Hepatocyte (in vitro differentiated cells): ENCODE measurements around the gene ARAF. TPM values are rescaled to one million over a fixed set of nuclear protein-coding genes. Genes with fewer than 3 reads are reported as not detected.

Experiments
- DNase-seq: peaks from one replicate; pipeline ENCODE4 v3.0.0-alpha.2; 2016; ENCODE audit warnings: low spot score
- H2AFZ ChIP-seq: fragments of 200-600 bp; sonication (generic); 2 replicates; pipeline ENCODE4 v1.6.0; 2016; ENCODE audit warnings: antibody characterized with exemption, mild to moderate bottlenecking
- H3K27ac ChIP-seq: fragments of 200-600 bp; sonication (generic); 2 replicates; pipeline ENCODE4 v1.5.1; 2016; ENCODE audit warnings: mild to moderate bottlenecking
- H3K27me3 ChIP-seq: fragments of 200-600 bp; sonication (generic); 2 replicates; pipeline ENCODE4 v1.6.1; 2016
- H3K36me3 ChIP-seq: fragments of 200-600 bp; sonication (generic); replicated peaks from 2 replicates; pipeline ENCODE4 v1.5.1; 2016; ENCODE audit warnings: low read depth; ENCODE audit not compliant: insufficient read depth
- H3K4me1 ChIP-seq: fragments of 200-600 bp; sonication (generic); 2 replicates; pipeline ENCODE4 v1.5.1; 2016; ENCODE audit warnings: mild to moderate bottlenecking, moderate library complexity; ENCODE audit not compliant: insufficient read depth
- H3K4me2 ChIP-seq: fragments of 200-600 bp; sonication (generic); 2 replicates; pipeline ENCODE4 v1.6.0; 2016
- H3K4me3 ChIP-seq: fragments of 200-600 bp; sonication (generic); 2 replicates; pipeline ENCODE4 v1.5.1; 2016; ENCODE audit warnings: mild to moderate bottlenecking
- H3K79me2 ChIP-seq: fragments of 200-600 bp; sonication (generic); 2 replicates; pipeline ENCODE4 v1.6.0; 2017; ENCODE audit warnings: mild to moderate bottlenecking
- H3K9me2 ChIP-seq: fragments of 200-600 bp; sonication (generic); replicated peaks from 2 replicates; pipeline ENCODE4 v1.6.0; 2017; ENCODE audit warnings: mild to moderate bottlenecking; ENCODE audit not compliant: insufficient read depth
- H3K9me3 ChIP-seq: fragments of 200-600 bp; sonication (generic); 2 replicates; pipeline ENCODE4 v1.5.1; 2016; ENCODE audit warnings: low read depth, mild to moderate bottlenecking
- H4K20me1 ChIP-seq: fragments of 200-600 bp; sonication (generic); 2 replicates; pipeline ENCODE4 v1.6.0; 2016; ENCODE audit warnings: mild to moderate bottlenecking; ENCODE audit not compliant: insufficient read depth, poor library complexity, severe bottlenecking
- EZH2 ChIP-seq: fragments of 200-600 bp; sonication (generic); IDR thresholded peaks from 2 replicates; pipeline ENCODE4 v1.6.1; 2016; ENCODE audit warnings: antibody characterized with exemption, mild to moderate bottlenecking, borderline replicate concordance
- EZH2phosphoT487 ChIP-seq: fragments of 200-600 bp; sonication (generic); IDR thresholded peaks from one replicate; pipeline ENCODE4 v1.6.1; 2018; ENCODE audit warnings: antibody characterized with exemption, mild to moderate bottlenecking, low read depth, moderate library complexity; ENCODE audit not compliant: unreplicated experiment, severe bottlenecking
- WGBS: methylation state at CpG from one replicate; pipeline ENCODE4 v1.1.6; 2016; ENCODE audit warnings: low lambda C conversion rate; ENCODE audit errors: missing lambda C conversion rate; 5-methylcytosine and 5-hydroxymethylcytosine counted together
- polyA plus RNA-seq: library from polyadenylated mRNA; unstranded; fragments of >200 nt; fragmentation: Nextera tagmentation; extraction: Ambion mirVana; gene quantifications from 2 replicates; pipeline ENCODE4 v1.2.1, GENCODE V29; 2016
- total RNA-seq: library from RNA; depleted of rRNA; stranded (reverse); fragments of >200 nt; gene quantifications from 2 replicates; pipeline ENCODE4 v1.2.3, GENCODE V29; 2014
- TF ChIP-seq, protein P1 (sequence below): fragments of 200-600 bp; sonication (generic); IDR thresholded peaks from 2 replicates; pipeline ENCODE4 v1.5.1; 2016; ENCODE audit warnings: antibody characterized with exemption, mild to moderate bottlenecking; ENCODE audit not compliant: poor library complexity

ARAF gene
- total and polyA plus RNA-seq, 2 experiments from 2014 or later: 29.8 to 89.6 TPM

DNA sequence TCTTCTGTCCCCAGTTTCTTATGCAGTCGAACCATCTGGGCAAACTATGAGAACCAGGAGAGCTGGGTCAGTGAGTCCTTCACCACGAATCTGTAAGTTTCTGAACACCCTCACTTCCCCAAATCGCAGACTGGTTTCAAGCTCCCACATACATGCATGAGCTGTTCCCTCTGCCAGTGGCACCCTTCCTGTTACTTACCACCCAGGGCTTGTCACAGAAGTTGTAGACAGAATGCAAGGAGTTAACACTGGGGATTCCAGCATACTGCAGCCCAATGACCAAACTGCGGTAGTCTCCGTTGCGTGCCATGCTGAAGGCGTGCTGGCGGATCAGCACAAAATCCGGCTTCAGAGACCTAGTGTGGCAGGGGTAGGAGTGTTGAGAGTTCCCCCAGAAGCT, 44.0 kb downstream of the ARAF start:
- TF ChIP-seq, protein P1, sequence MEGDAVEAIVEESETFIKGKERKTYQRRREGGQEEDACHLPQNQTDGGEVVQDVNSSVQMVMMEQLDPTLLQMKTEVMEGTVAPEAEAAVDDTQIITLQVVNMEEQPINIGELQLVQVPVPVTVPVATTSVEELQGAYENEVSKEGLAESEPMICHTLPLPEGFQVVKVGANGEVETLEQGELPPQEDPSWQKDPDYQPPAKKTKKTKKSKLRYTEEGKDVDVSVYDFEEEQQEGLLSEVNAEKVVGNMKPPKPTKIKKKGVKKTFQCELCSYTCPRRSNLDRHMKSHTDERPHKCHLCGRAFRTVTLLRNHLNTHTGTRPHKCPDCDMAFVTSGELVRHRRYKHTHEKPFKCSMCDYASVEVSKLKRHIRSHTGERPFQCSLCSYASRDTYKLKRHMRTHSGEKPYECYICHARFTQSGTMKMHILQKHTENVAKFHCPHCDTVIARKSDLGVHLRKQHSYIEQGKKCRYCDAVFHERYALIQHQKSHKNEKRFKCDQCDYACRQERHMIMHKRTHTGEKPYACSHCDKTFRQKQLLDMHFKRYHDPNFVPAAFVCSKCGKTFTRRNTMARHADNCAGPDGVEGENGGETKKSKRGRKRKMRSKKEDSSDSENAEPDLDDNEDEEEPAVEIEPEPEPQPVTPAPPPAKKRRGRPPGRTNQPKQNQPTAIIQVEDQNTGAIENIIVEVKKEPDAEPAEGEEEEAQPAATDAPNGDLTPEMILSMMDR: no peak
- TF ChIP-seq EZH2 (no peak), EZH2phosphoT487 (no peak)
- H3K27me3 ChIP-seq: no peaks in the 10 kb centered on the region
- DNase-seq: no peak
- H3K9me2 ChIP-seq: no peaks in the 10 kb centered on the region
- no peaks in the 10 kb centered on the region for H3K9me3 ChIP-seq
- no peaks in the 10 kb centered on the region for H3K79me2 ChIP-seq
- H3K36me3 ChIP-seq: no peaks in the 10 kb centered on the region
- WGBS: 67% methylated on average over 9 of the region's 9 CpGs
- H3K27ac ChIP-seq: no peak overlapping the region
- H4K20me1 ChIP-seq: no peaks in the 10 kb centered on the region
- no peak overlapping the region for H2AFZ ChIP-seq
- H3K4me2 ChIP-seq: no peak overlapping the region
- no peak overlapping the region for H3K4me3 ChIP-seq
- H3K4me1 ChIP-seq: no peaks in the 10 kb centered on the region

DNA sequence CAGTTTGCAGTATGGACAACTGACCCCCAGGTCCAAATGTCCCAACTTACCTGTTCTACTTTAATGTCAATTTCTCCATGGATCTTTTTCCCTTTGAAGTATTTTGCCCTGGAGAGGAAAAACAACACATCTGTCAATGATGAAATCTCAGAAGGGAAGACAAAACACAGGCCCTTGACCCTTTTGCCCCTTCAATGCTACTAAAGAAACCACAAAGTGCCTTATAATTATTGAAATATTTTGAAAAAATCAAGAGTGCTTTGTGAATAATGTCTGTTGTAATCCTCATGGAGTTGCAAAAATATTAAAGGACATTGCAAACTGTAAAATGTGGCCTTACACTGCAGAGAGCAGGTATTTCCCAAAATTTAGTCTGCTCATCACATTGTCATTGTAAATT, 46.1 kb downstream of the ARAF start:
- TF ChIP-seq, protein P1: no peak
- TF ChIP-seq EZH2 (no peak), EZH2phosphoT487 (no peak)
- Histone ChIP-seq H4K20me1 (no peaks in the 10 kb centered on the region), H3K4me3 (no peak overlapping the region), H3K9me3 (no peaks in the 10 kb centered on the region), H3K27ac (no peak overlapping the region), H3K79me2 (no peaks in the 10 kb centered on the region), H2AFZ (no peak overlapping the region), H3K4me1 (no peaks in the 10 kb centered on the region), H3K9me2 (no peaks in the 10 kb centered on the region), H3K4me2 (no peak overlapping the region), H3K36me3 (no peaks in the 10 kb centered on the region), H3K27me3 (no peaks in the 10 kb centered on the region)
- DNase-seq: no peak

DNA sequence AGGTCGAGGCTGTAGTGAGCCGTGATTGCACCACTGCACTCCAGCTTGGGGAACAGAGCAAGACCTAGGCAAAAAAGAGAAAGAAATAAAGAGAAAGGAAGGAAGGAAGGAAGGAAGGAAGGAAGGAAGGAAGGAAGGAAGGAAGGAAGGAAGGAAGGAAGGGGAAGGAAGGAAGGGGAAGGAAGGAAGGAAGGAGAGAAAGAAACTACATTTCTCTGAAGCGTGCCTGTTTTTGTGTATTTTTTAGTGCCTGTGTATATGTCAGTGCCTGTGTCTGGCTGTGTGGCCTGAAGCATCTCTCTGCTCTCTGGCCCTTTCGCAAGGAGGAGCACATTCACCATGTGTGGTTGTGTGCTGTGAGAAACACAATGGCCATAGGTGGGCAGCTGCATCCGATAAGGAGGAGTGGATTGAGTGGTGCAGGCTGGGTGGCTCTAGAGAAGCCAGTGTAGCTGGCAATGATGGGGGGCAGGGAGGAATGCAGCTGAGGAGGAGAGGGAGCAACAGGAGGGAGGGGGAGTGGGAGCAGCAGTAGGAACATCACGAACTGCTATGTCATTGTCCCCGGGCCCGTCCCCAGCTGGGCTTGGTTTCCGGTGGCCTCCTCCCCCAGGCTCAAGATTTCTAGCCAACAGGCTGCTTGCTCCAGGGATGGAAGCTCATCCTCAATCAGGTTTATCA, 47.3 kb downstream of the ARAF start:
- no peak overlapping the region for H2AFZ ChIP-seq
- H3K36me3 ChIP-seq: no peaks in the 10 kb centered on the region
- TF ChIP-seq EZH2phosphoT487 (no peak), EZH2 (no peak)
- TF ChIP-seq, protein P1: no peak
- no peak overlapping the region for H3K4me3 ChIP-seq
- no peaks in the 10 kb centered on the region for H3K27me3 ChIP-seq
- no peaks in the 10 kb centered on the region for H4K20me1 ChIP-seq
- H3K9me2 ChIP-seq: no peaks in the 10 kb centered on the region
- WGBS: 59% methylated on average over 9 of the region's 9 CpGs
- no peaks in the 10 kb centered on the region for H3K9me3 ChIP-seq
- H3K27ac ChIP-seq: no peak overlapping the region
- H3K4me2 ChIP-seq: no peak overlapping the region
- no peaks in the 10 kb centered on the region for H3K79me2 ChIP-seq
- no peak for DNase-seq
- no peaks in the 10 kb centered on the region for H3K4me1 ChIP-seq

DNA sequence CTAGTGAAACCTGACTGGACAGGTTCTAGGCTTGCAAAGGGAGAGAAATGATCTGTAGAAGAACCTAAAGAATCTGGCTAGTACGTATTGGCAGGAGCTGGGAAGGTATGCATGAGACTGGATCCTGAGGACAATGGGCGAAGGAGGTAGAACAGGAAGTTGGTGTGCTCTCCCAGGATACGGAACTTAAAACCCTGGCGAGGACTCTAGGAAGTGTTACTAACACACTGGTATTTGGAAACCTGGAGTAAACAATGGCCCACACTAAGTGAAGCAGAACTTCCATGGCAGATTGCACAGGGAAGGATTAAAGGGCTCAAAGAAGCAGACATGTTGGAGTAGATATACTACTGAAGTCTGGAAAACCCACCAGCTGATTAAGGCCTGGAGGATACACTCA, 49.5 kb downstream of the ARAF start:
- H3K27me3 ChIP-seq: no peaks in the 10 kb centered on the region
- no peak for TF ChIP-seq EZH2
- TF ChIP-seq, protein P1: no peak
- TF ChIP-seq EZH2phosphoT487: no peak
- H3K9me2 ChIP-seq: no peaks in the 10 kb centered on the region
- H3K27ac ChIP-seq: no peak overlapping the region
- H3K9me3 ChIP-seq: no peaks in the 10 kb centered on the region
- H4K20me1 ChIP-seq: no peaks in the 10 kb centered on the region
- no peaks in the 10 kb centered on the region for H3K79me2 ChIP-seq
- H3K4me3 ChIP-seq: no peak overlapping the region
- no peak overlapping the region for H2AFZ ChIP-seq
- no peak for DNase-seq
- H3K4me2 ChIP-seq: no peak overlapping the region
- no peaks in the 10 kb centered on the region for H3K36me3 ChIP-seq
- no peaks in the 10 kb centered on the region for H3K4me1 ChIP-seq
- WGBS: 82% methylated on average over 4 of the region's 4 CpGs
